A549 treated with CpdA at 1 μM for 4 hours (cell line): Measurements from ENCODE around the gene IMP4. TPM values are rescaled to one million over a fixed set of nuclear protein-coding genes. Genes with fewer than 3 reads are reported as not detected.

ENCODE experiments used
- total RNA-seq: library from RNA; stranded (reverse); fragments of 200-300 nt; extraction: Qiagen RNA extraction; gene quantifications from 5 replicates; pipeline ENCODE4 v1.2.3, GENCODE V29; 2022; ENCODE audit warnings: low read depth

The IMP4 gene
- total RNA-seq, result 140 to 173 TPM (median 164 TPM) in 5 replicates

GRCh38 chr2:130342533-130343275, at the start of gene IMP4:
Gene IMP4, plus strand, starts transcription at chr2:130342897. Its CDS starts 36 bp downstream, at chr2:130342933.

GRCh38 chr2:130355578-130356431, 13.1 kb downstream of the IMP4 start, which contains the start of gene PTPN18:
Gene PTPN18, plus strand, starts transcription at chr2:130356056. Its CDS starts 52 bp downstream, at chr2:130356108.

Other genes with a start within 250 kb of the IMP4 start
- gene POTEF, start 213.7 kb upstream of the IMP4 start, total RNA-seq, result 0.02 TPM in 1 of 5 replicates, not detected in the others
- gene CCDC74B, start 197.8 kb upstream of the IMP4 start, total RNA-seq, result 5.0 to 7.5 TPM (median 5.8 TPM) in 5 replicates
- 66.5 to 78.6 TPM (median 70.9 TPM) in 5 replicates for gene SMPD4, start 161.3 kb upstream of the IMP4 start, total RNA-seq
- 246 to 454 TPM (median 400 TPM) in 5 replicates for gene MZT2B, start 160.6 kb upstream of the IMP4 start, total RNA-seq
- gene TUBA3E, start 144.5 kb upstream of the IMP4 start, total RNA-seq, result not detected in 5 replicates
- gene PTPN18, start 13.2 kb downstream of the IMP4 start, total RNA-seq, result 24.8 to 31.6 TPM (median 27.9 TPM) in 5 replicates
- 0.01 TPM in 1 of 5 replicates, not detected in the others for gene POTEI, start 166.4 kb downstream of the IMP4 start, total RNA-seq
- gene CFC1B, start 178.3 kb downstream of the IMP4 start, total RNA-seq, result not detected in 5 replicates